8988T (cell line): ENCODE data around the gene DGCR6.
"Not testable (repeated sequence)": the region's sequence is repeated elsewhere in the genome, so short reads cannot be mapped to it uniquely, and the experiment has no call there.

Experiments used
- DNase-seq: peaks from one replicate; pipeline ENCODE4 v3.0.0; 2011

The DGCR6 gene

GRCh38 chr22:18905540-18906409 is at the start of gene DGCR6:
TSS of gene DGCR6 (plus strand) at chr22:18906320. CDS start at chr22:18906375, 55 bp downstream.
- no peak for DNase-seq

GRCh38 chr22:18859314-18859713 is 46.8 kb upstream of the DGCR6 start:
- DNase-seq, result not testable (repeated sequence)

- not testable (repeated sequence) for DNase-seq
Observed at GRCh38 chr22:18881260-18881659, 24.9 kb upstream of the DGCR6 start.

- DNase-seq, result not testable (repeated sequence)
Observed at GRCh38 chr22:18884465-18884864, 21.7 kb upstream of the DGCR6 start.

- DNase-seq, result no peak
Observed at GRCh38 chr22:18888115-18888514, 18.0 kb upstream of the DGCR6 start.

GRCh38 chr22:18890510-18891192 is 15.5 kb upstream of the DGCR6 start:
- not testable (repeated sequence) for DNase-seq

- not testable (repeated sequence) for DNase-seq
Observed at GRCh38 chr22:18893775-18894174, 12.3 kb upstream of the DGCR6 start.

GRCh38 chr22:18896037-18896657 is 10.0 kb upstream of the DGCR6 start:
- not testable (repeated sequence) for DNase-seq

GRCh38 chr22:18906410-18906745 is 258 bp downstream of the DGCR6 start:
- not testable (repeated sequence) for DNase-seq

GRCh38 chr22:18906896-18907295 is 776 bp downstream of the DGCR6 start:
- no peak for DNase-seq

- no peak for DNase-seq
Observed at GRCh38 chr22:18909556-18909955, 3.4 kb downstream of the DGCR6 start.

- DNase-seq, result not testable (repeated sequence)
Observed at GRCh38 chr22:18911535-18911934, 5.4 kb downstream of the DGCR6 start.

- DNase-seq, result not testable (repeated sequence)
Observed at GRCh38 chr22:18912264-18912946, 6.3 kb downstream of the DGCR6 start.

GRCh38 chr22:18914558-18914957 is 8.4 kb downstream of the DGCR6 start:
- not testable (repeated sequence) for DNase-seq

- not testable (repeated sequence) for DNase-seq
Observed at GRCh38 chr22:18915550-18915949, 9.4 kb downstream of the DGCR6 start.

GRCh38 chr22:18917818-18918217 is 11.7 kb downstream of the DGCR6 start:
- not testable (repeated sequence) for DNase-seq

GRCh38 chr22:18920257-18920902 is 14.3 kb downstream of the DGCR6 start:
- not testable (repeated sequence) for DNase-seq

- no peak for DNase-seq
Observed at GRCh38 chr22:18925368-18926064, 19.4 kb downstream of the DGCR6 start.

- DNase-seq, result no peak
Observed at GRCh38 chr22:18927020-18927419, 20.9 kb downstream of the DGCR6 start.

- no peak for DNase-seq
Observed at GRCh38 chr22:18927573-18927972, 21.5 kb downstream of the DGCR6 start.

- no peak for DNase-seq
Observed at GRCh38 chr22:18929459-18929858, 23.3 kb downstream of the DGCR6 start.
